HepG2 (cell line): Measurements from ENCODE around the gene ALOXE3. TPM values are rescaled to one million over a fixed set of nuclear protein-coding genes. Genes with fewer than 3 reads are reported as not detected.

Source experiments
- ATAC-seq: fragments of 200-7000 bp; cut with Tn5 transposase; 3 replicates; pipeline ENCODE4 v1.9.1; 2020; ENCODE audit warnings: mild to moderate bottlenecking, moderate library complexity
- BruUV-seq: library from RNA; stranded (reverse); fragments of 400-500 nt; replicated peaks from 2 replicates; lab custom pipeline; 2021; lab: Mats Ljungman, UMichigan
- CTCF ChIA-PET: fragments of 300-600 bp; formaldehyde crosslinking; extraction: SDS; loops from one replicate; lab custom pipeline; 2021; ENCODE audit warnings: low total read pairs, inconsistent platforms, low intra/inter-chr PET ratio; lab: Yijun Ruan, JAX
- POLR2A ChIA-PET: fragments of 350-600 bp; sonication (Branson Sonifier 250); formaldehyde crosslinking; loops from one replicate; lab custom pipeline; 2020; ENCODE audit warnings: antibody characterized with exemption, inconsistent platforms; lab: Yijun Ruan, JAX
- DNase-seq: peaks from one replicate; pipeline ENCODE4 v3.0.0-alpha.2; 2015; ENCODE audit warnings: low spot score
- FAIRE-seq: peaks from 3 replicates; lab custom pipeline; 2011; peaks lifted over from hg19 to GRCh38; lab: Jason Lieb, UNC
- H2AFZ ChIP-seq: one replicate; pipeline ENCODE4 v1.6.1; 2011; ENCODE audit warnings: low read length, inconsistent platforms
- H3K27ac ChIP-seq: fragments of 300-600 bp; 3 replicates; pipeline ENCODE4 v1.8.0; 2011; ENCODE audit warnings: mixed run types, mild to moderate bottlenecking, mixed read lengths, low read length, inconsistent platforms; ENCODE audit not compliant: insufficient read depth; ENCODE audit errors: extremely low read length
- H3K27me3 ChIP-seq, 2 experiments: fragments of 200-600 bp in 1 of 2; 2 replicates in 1 of 2; 3 replicates in 1 of 2; pipeline versions ENCODE4 v1.6.0 to v1.8.0; 2011; ENCODE audit warnings: low read length in 2 of 2, mild to moderate bottlenecking in 2 of 2, moderate library complexity in 2 of 2, inconsistent platforms in 1 of 2; ENCODE audit not compliant: insufficient read depth in 2 of 2, control insufficient read depth in 1 of 2
- H3K36me3 ChIP-seq, 2 experiments: fragments of 200-600 bp in 1 of 2; replicated peaks in 1 of 2; 2 replicates in 1 of 2; 3 replicates in 1 of 2; pipeline versions ENCODE4 v1.5.1 to v1.8.0; 2011; ENCODE audit warnings: low read length in 2 of 2, inconsistent platforms in 1 of 2; ENCODE audit not compliant: insufficient read depth in 2 of 2, control insufficient read depth in 1 of 2
- H3K4me1 ChIP-seq: 2 replicates; pipeline ENCODE4 v1.5.1; 2012; ENCODE audit warnings: low read length, inconsistent platforms; ENCODE audit not compliant: insufficient read depth
- H3K4me2 ChIP-seq: 2 replicates; pipeline ENCODE4 v1.6.0; 2011; ENCODE audit warnings: low read depth, low read length, inconsistent platforms
- H3K4me3 ChIP-seq, 3 experiments: fragments of 200-600 bp in 1 of 3; sonication (generic), shearing (Covaris generic) in 1 of 3; replicated peaks in 1 of 3; 2 replicates each; pipeline ENCODE4 v1.5.1; 2011 to 2016; ENCODE audit warnings: low read length in 3 of 3, inconsistent platforms in 2 of 3, low read depth in 2 of 3, mild to moderate bottlenecking in 2 of 3, control low read depth in 1 of 3, mixed read lengths in 1 of 3; ENCODE audit not compliant: insufficient read depth in 1 of 3
- H3K79me2 ChIP-seq: one replicate; pipeline ENCODE4 v1.6.1; 2011; ENCODE audit warnings: low read length, inconsistent platforms; ENCODE audit not compliant: insufficient read depth
- H3K9ac ChIP-seq: 2 replicates; pipeline ENCODE4 v1.6.0; 2011; ENCODE audit warnings: mild to moderate bottlenecking, low read depth, low read length, inconsistent platforms; ENCODE audit not compliant: insufficient read depth
- H3K9me3 ChIP-seq: 2 replicates; pipeline ENCODE4 v1.5.1; 2012; ENCODE audit warnings: mild to moderate bottlenecking, low read length
- H4K20me1 ChIP-seq: 2 replicates; pipeline ENCODE4 v1.6.0; 2011; ENCODE audit warnings: inconsistent platforms, mild to moderate bottlenecking, low read length, moderate library complexity; ENCODE audit not compliant: insufficient read depth
- ARHGAP35 ChIP-seq: sonication (generic); formaldehyde crosslinking; IDR thresholded peaks from 2 replicates; pipeline ENCODE4 v1.9.0; 2022; ENCODE audit warnings: mild to moderate bottlenecking, inconsistent platforms, moderate library complexity, missing genetic modification reagents, borderline replicate concordance
- ATAD3A ChIP-seq: sonication (generic); formaldehyde crosslinking; IDR thresholded peaks from 2 replicates; pipeline ENCODE4 v1.4.0; 2020; ENCODE audit warnings: missing genetic modification reagents
- IKZF4 ChIP-seq: sonication (generic); formaldehyde crosslinking; IDR thresholded peaks from 2 replicates; pipeline ENCODE4 v1.5.1; 2020; ENCODE audit warnings: borderline replicate concordance, mild to moderate bottlenecking, low read depth, missing genetic modification reagents; ENCODE audit errors: not compliant biosample characterization
- KDM6A ChIP-seq: IDR thresholded peaks from 2 replicates; pipeline ENCODE4 v1.6.1; 2016; ENCODE audit warnings: low read depth
- LCORL ChIP-seq, 2 experiments: fragments of 450-650 bp in 1 of 2; sonication (generic) in 1 of 2; formaldehyde crosslinking in 1 of 2; IDR thresholded peaks; 2 replicates each; pipeline versions ENCODE4 v1.5.0 to v1.6.1; 2017 to 2020; ENCODE audit warnings: antibody characterized with exemption in 1 of 2, missing genetic modification reagents in 1 of 2
- ZBTB10 ChIP-seq: sonication (generic); formaldehyde crosslinking; IDR thresholded peaks from 2 replicates; pipeline ENCODE4 v1.4.0; 2020; ENCODE audit warnings: missing genetic modification reagents, borderline replicate concordance
- ZNF17 ChIP-seq: sonication (generic); formaldehyde crosslinking; IDR thresholded peaks from 2 replicates; pipeline ENCODE4 v1.5.0; 2020; ENCODE audit warnings: mild to moderate bottlenecking, missing genetic modification reagents
- ZNF333 ChIP-seq: sonication (generic); formaldehyde crosslinking; IDR thresholded peaks from 2 replicates; pipeline ENCODE4 v1.4.0; 2020; ENCODE audit warnings: mild to moderate bottlenecking, missing genetic modification reagents, borderline replicate concordance
- ZNF737 ChIP-seq: sonication (generic); formaldehyde crosslinking; IDR thresholded peaks from 2 replicates; pipeline ENCODE4 v1.5.0; 2020; ENCODE audit warnings: missing genetic modification reagents, mild to moderate bottlenecking, borderline replicate concordance
- WGBS: methylation state at CpG from one replicate; pipeline ENCODE4 v1.1.6; 2017; ENCODE audit warnings: low lambda C conversion rate; 5-methylcytosine and 5-hydroxymethylcytosine counted together
- in situ Hi-C: cut with HindIII; loops from 2 replicates; pipeline ENCODE4 v1.10.0; 2017; ENCODE audit warnings: low pct_unique_long_range_greater_than_20kb; ENCODE audit not compliant: extremely low pct_ligation_motif_present
- intact Hi-C: fragments of 100-400 bp; cut with micrococcal nuclease; formaldehyde crosslinking; loops from one replicate; pipeline ENCODE4 v1.10.0; 2022; ENCODE audit not compliant: unreplicated experiment
- polyA plus RNA-seq, 8 experiments: library from polyadenylated mRNA; depleted of rRNA in 3 of 8; stranded (reverse) in 7 of 8; unstranded in 1 of 8; fragments of >200 nt; fragmentation: Illumina TruSeq in 4 of 8; extraction: Trizol in 4 of 8; gene quantifications; 2 replicates each; pipeline versions ENCODE4 v1.2.1 to v1.2.3, GENCODE V29; 2011 to 2016; ENCODE audit warnings: low read depth in 4 of 8, missing spikeins in 1 of 8, mixed read lengths in 1 of 8; ENCODE audit not compliant: insufficient read depth in 1 of 8
- total RNA-seq, 5 experiments: library from RNA; depleted of rRNA; stranded (reverse); fragments of >200 nt; fragmentation: Illumina TruSeq; extraction: Trizol; gene quantifications; 2 replicates each; pipeline ENCODE4 v1.2.3, GENCODE V29; 2016; ENCODE audit warnings: low read depth in 1 of 5

Gene ALOXE3
- total and polyA plus RNA-seq, 2 of the 13 experiments (the other 11 are each of a cell fraction or from before 2014, with no cell fraction given) = 0.07 TPM; not detected in 1

DNA sequence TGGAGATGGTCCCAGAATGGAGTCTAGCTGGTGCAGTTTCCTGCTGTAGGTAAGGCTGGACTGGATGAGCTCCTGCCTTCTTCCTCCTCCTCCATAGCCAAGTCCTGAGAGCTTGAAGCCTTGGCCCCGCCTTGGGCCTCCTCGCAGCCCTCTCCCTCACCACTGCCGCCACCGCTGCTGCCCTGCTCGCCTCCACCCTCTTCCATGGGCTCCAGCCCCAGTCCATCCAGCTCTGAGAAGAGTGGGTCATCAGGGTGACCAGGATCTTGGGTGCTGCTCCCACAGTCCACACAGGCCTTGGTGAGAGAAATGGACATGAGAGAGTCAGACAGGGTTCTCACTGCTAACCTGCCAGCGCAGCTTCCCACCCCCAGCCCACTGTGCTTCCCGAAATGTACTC lies 22.7 kb upstream of the ALOXE3 start:
- ATAC-seq (no peak), FAIRE-seq (no peak), DNase-seq (no peak)
- intact Hi-C loops (no loop called here), in situ Hi-C loops (no loop called here)
- no peaks in the 10 kb centered on the region for H3K9me3 ChIP-seq
- no peak overlapping the region for H3K4me2 ChIP-seq
- no peak overlapping the region for H3K27ac ChIP-seq
- peaks cover 3 to 16% of the 10 kb centered on the region in 2 experiments; a peak in 4 of 5 replicates for H3K36me3 ChIP-seq
- 0 out of 2 replicates have a peak, but pooled peaks cover 3% of the 10 kb centered on the region for H4K20me1 ChIP-seq
- ChIA-PET CTCF (no interaction called here), POLR2A (interaction anchor here (1.0 to 3.2 kb wide), 3 partner anchors 13 to 23 kb away, joined by 3 to 18 read pairs (median 4); no protein-coding TSS in a partner anchor)
- WGBS = 98% methylated on average over 5 of the region's 7 CpGs
- H3K9ac ChIP-seq = no peak overlapping the region
- H3K4me1 ChIP-seq = peaks cover 29% of the 10 kb centered on the region
- BruUV-seq = no TSS peak
- H3K4me3 ChIP-seq = no peak overlapping the region
- H3K27me3 ChIP-seq = no peaks in the 10 kb centered on the region; a peak in 1 of 5 replicates
- TF ChIP-seq KDM6A (no peak), ARHGAP35 (no peak)
- no peaks in the 10 kb centered on the region for H3K79me2 ChIP-seq
- H2AFZ ChIP-seq = no peak overlapping the region

DNA sequence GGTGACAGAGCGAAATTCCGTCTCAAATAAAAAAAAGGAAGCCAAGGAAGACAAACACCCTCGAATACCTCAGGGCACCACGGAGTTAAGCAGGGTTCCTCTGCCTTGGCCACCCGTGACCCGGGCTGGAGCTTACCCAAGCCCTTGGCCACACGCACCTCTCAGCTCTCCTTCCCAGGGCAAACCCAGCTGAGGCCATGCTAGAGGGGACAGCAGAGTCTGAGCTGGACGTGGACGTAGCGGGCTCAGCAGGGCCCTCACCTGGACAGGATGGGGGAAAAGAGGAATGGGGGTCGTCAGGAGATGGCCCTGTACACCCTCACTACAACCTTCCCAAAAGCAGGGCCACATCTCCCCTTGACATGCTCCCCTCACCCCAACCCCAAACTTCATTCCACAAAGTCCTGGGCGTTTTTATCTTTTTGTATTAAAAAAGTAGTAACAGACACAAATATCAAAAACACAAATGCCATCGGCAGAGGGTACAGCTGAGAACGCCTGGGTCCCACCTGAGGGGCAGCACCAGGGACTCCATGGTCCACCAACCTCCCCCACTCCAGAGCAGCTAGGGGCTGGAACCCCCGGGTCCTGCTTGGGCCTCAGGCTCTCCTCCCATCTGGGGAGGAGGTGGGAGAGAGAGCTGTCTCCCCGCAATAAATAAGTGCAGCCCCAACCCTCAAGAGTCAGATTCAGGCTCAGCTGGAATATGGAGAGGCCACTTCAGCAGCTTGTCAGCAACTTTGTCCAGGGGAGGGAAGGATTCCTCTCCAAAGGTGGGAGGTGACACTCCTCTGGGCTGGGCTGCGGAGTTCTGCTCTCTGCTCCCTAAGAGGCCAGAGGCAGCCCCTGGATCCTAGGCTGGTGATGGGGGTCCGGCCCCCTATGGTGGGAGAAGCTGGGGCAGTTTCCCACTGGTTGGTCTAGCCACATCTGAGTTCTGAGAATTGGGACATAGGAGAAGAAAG lies 22.0 kb upstream of the ALOXE3 start:
- Histone ChIP-seq H3K4me3 (no peak overlapping the region), H3K27ac (no peak overlapping the region), H3K9ac (no peak overlapping the region), H3K79me2 (no peaks in the 10 kb centered on the region), H3K4me2 (no peak overlapping the region), H3K36me3 (peaks cover 1 to 12% of the 10 kb centered on the region in 2 experiments; a peak in 2 of 5 replicates), H2AFZ (no peak overlapping the region), H3K4me1 (peaks cover 29% of the 10 kb centered on the region), H3K9me3 (no peaks in the 10 kb centered on the region), H4K20me1 (0 out of 2 replicates have a peak, but pooled peaks cover 3% of the 10 kb centered on the region), H3K27me3 (no peaks in the 10 kb centered on the region; a peak in 1 of 5 replicates)
- intact Hi-C loops = no loop called here
- in situ Hi-C loops = no loop called here
- TF ChIP-seq IKZF4 (CRISPR knock-in tag) (no peak), ZNF333 (CRISPR knock-in tag) (no peak), ZBTB10 (CRISPR knock-in tag) (no peak), ATAD3A (CRISPR knock-in tag) (no peak), ZNF737 (CRISPR knock-in tag) (no peak), LCORL (IDR thresholded peaks at IDR 0.05) (no peak), LCORL (CRISPR knock-in tag; IDR thresholded peaks at IDR 0.05) (no peak), ZNF17 (CRISPR knock-in tag) (no peak)
- no peak for FAIRE-seq
- no peak for ATAC-seq
- 92% methylated on average over 16 of the region's 18 CpGs for WGBS
- CTCF ChIA-PET = no interaction called here
- DNase-seq = no peak
- POLR2A ChIA-PET = interaction anchor here (1.0 to 3.2 kb wide), 4 partner anchors 14 to 33 kb away, joined by 4 to 18 read pairs (median 10); no protein-coding TSS in a partner anchor
- BruUV-seq = no TSS peak
